Gastroesophageal sphincter (tissue), 3 donors: ENCODE data around the gene POMC.

Experiments used
- EP300 ChIP-seq: sonication (generic); formaldehyde crosslinking; IDR thresholded peaks from one replicate; pipeline ENCODE4 v1.6.1; 2017; ENCODE audit warnings: antibody characterized with exemption, mild to moderate bottlenecking
- POLR2A ChIP-seq, 2 donors: fragments of 450-650 bp; IDR thresholded peaks; one replicate each; pipeline ENCODE4 v1.6.1; 2017; ENCODE audit warnings: antibody characterized with exemption in 2 of 2, mild to moderate bottlenecking in 2 of 2, moderate library complexity in 1 of 2
- POLR2AphosphoS5 ChIP-seq: sonication (generic); formaldehyde crosslinking; IDR thresholded peaks from one replicate; pipeline ENCODE4 v1.6.1; 2017; ENCODE audit warnings: antibody characterized with exemption
- TF ChIP-seq, protein P1 (sequence below), 4 experiments: fragments of 200-600 bp in 2 of 4; fragments of 450-650 bp in 2 of 4; sonication (generic) in 1 of 4; IDR thresholded peaks; one replicate each; pipeline ENCODE4 v1.5.1; 2017 to 2019; ENCODE audit warnings: antibody characterized with exemption in 4 of 4, mild to moderate bottlenecking in 2 of 4, moderate library complexity in 2 of 4

GRCh38 chr2:25165992-25166875 lies 2.1 kb downstream of the POMC start:
- TF ChIP-seq, protein P1, sequence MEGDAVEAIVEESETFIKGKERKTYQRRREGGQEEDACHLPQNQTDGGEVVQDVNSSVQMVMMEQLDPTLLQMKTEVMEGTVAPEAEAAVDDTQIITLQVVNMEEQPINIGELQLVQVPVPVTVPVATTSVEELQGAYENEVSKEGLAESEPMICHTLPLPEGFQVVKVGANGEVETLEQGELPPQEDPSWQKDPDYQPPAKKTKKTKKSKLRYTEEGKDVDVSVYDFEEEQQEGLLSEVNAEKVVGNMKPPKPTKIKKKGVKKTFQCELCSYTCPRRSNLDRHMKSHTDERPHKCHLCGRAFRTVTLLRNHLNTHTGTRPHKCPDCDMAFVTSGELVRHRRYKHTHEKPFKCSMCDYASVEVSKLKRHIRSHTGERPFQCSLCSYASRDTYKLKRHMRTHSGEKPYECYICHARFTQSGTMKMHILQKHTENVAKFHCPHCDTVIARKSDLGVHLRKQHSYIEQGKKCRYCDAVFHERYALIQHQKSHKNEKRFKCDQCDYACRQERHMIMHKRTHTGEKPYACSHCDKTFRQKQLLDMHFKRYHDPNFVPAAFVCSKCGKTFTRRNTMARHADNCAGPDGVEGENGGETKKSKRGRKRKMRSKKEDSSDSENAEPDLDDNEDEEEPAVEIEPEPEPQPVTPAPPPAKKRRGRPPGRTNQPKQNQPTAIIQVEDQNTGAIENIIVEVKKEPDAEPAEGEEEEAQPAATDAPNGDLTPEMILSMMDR (IDR thresholded peaks at IDR 0.05), result peak in 1 of 4 experiments; percentile 13
- no peak for TF ChIP-seq EP300
- TF ChIP-seq POLR2AphosphoS5, result no peak
- no peak for TF ChIP-seq POLR2A (IDR thresholded peaks at IDR 0.05)
